ENCODE data around the gene COPZ1. TPM values are rescaled to one million over a fixed set of nuclear protein-coding genes. Genes with fewer than 3 reads are reported as not detected.
"Not testable (repeated sequence)": the region's sequence is repeated elsewhere in the genome, so short reads cannot be mapped to it uniquely, and the experiment has no call there.

The COPZ1 gene
- polyA plus RNA-seq, 3 donors, result 78.9 to 190 (median 176) TPM

GRCh38 chr12:54321363-54321762 is 3.6 kb upstream of the COPZ1 start:
- Histone ChIP-seq H3K9me3 (replicated peaks in 1 of 2; ENCODE audit: control insufficient read depth in 1 of 2, insufficient read depth in 1 of 2, low read length in 2 of 2) (no peaks in the 10 kb centered on the region), H2AFZ (ENCODE audit: insufficient read depth, low read depth, low read length, poor library complexity, severe bottlenecking) (no peak overlapping the region), H4K20me1 (ENCODE audit: insufficient read depth, low read length) (no peaks in the 10 kb centered on the region), H3K36me3 (replicated peaks in 1 of 2; ENCODE audit: control insufficient read depth in 1 of 2, insufficient read depth in 2 of 2, low read length in 2 of 2) (no peaks in the 10 kb centered on the region), H3K4me2 (replicated peaks; ENCODE audit: extremely low read depth, low read length, poor library complexity, severe bottlenecking) (no peak overlapping the region), H3K9ac (ENCODE audit: insufficient read depth, low read length, poor library complexity, severe bottlenecking) (no peak overlapping the region), H3K4me3 (replicated peaks in 1 of 3; ENCODE audit: low read depth in 2 of 3, low read length in 3 of 3) (no peak overlapping the region), H3K79me2 (ENCODE audit: insufficient read depth, low read length) (peaks cover 24% of the 10 kb centered on the region), H3K27me3 (ENCODE audit: control insufficient read depth in 2 of 2, insufficient read depth in 2 of 2, low read length in 2 of 2) (no peaks in the 10 kb centered on the region), H3K27ac (ENCODE audit: low read depth in 1 of 2, low read length in 2 of 2) (peak overlapping the region in 1 of 2 donors; percentile 20), H3K4me1 (ENCODE audit: control insufficient read depth in 1 of 2, insufficient read depth in 2 of 2, low read length in 2 of 2) (peaks cover 41 to 50% of the 10 kb centered on the region in 2 donors)
- no peaks in the 10 kb centered on the region for H3K36me3 Mint-ChIP-seq
- TF ChIP-seq CTCF (IDR thresholded peaks at IDR 0.05), result no peak
- DNase-seq, result no peak
- H3K4me3 Mint-ChIP-seq, result no peak overlapping the region
- H3K27me3 Mint-ChIP-seq (ENCODE audit: low read depth in 3 of 3), result no peaks in the 10 kb centered on the region
- H3K9me3 Mint-ChIP-seq, result no peaks in the 10 kb centered on the region
- peaks cover 42% of the 10 kb centered on the region for H3K4me1 Mint-ChIP-seq
- WGBS (ENCODE audit: insufficient coverage), result 100% methylated on average over 4 of the region's 5 CpGs
- H3K27ac Mint-ChIP-seq, result no peak overlapping the region
- intact Hi-C loops (cut with micrococcal nuclease), result loop anchor here in 1 of 2 donors (10.0 kb wide), 1 partner anchor 47 kb away; no protein-coding TSS in a partner anchor

GRCh38 chr12:54325442-54326109 is 645 bp downstream of the COPZ1 start:
- not testable (repeated sequence) for H3K36me3 Mint-ChIP-seq; H4K20me1 ChIP-seq (ENCODE audit: insufficient read depth, low read length); DNase-seq; H3K27me3 Mint-ChIP-seq (ENCODE audit: low read depth in 3 of 3); H3K27me3 ChIP-seq (ENCODE audit: control insufficient read depth in 2 of 2, insufficient read depth in 2 of 2, low read length in 2 of 2); H3K36me3 ChIP-seq (replicated peaks in 1 of 2; ENCODE audit: control insufficient read depth in 1 of 2, insufficient read depth in 2 of 2, low read length in 2 of 2); H3K9me3 ChIP-seq (replicated peaks in 1 of 2; ENCODE audit: control insufficient read depth in 1 of 2, insufficient read depth in 1 of 2, low read length in 2 of 2); H3K9me3 Mint-ChIP-seq
- Histone ChIP-seq H3K4me1 (ENCODE audit: control insufficient read depth in 1 of 2, insufficient read depth in 2 of 2, low read length in 2 of 2) (peaks cover 55 to 75% of the 10 kb centered on the region in 2 donors), H3K4me3 (replicated peaks in 1 of 3; ENCODE audit: low read depth in 2 of 3, low read length in 3 of 3) (peak overlapping the region; percentile 50 to 96 (median 79)), H3K4me2 (replicated peaks; ENCODE audit: extremely low read depth, low read length, poor library complexity, severe bottlenecking) (peak overlapping the region; percentile 73), H3K9ac (ENCODE audit: insufficient read depth, low read length, poor library complexity, severe bottlenecking) (peak overlapping the region; percentile 73), H2AFZ (ENCODE audit: insufficient read depth, low read depth, low read length, poor library complexity, severe bottlenecking) (peak overlapping the region; percentile 77), H3K79me2 (ENCODE audit: insufficient read depth, low read length) (peaks cover 61% of the 10 kb centered on the region), H3K27ac (ENCODE audit: low read depth in 1 of 2, low read length in 2 of 2) (peak overlapping the region; percentile 67 to 83)
- intact Hi-C loops (cut with micrococcal nuclease), result loop anchor here (5.0 to 10.0 kb wide), 2 partner anchors 42 to 51 kb away; no protein-coding TSS in a partner anchor
- Mint-ChIP-seq H3K4me1 (peaks cover 63% of the 10 kb centered on the region), H3K4me3 (peak overlapping the region; percentile 95 to 99), H3K27ac (peak overlapping the region; percentile 98 to 99 (median 99))
- WGBS (ENCODE audit: insufficient coverage), result no CpG with 5 or more reads among the region's 22 CpGs
